Testis (tissue), 2 donors: ENCODE data around the gene FKBP9.

ENCODE experiments used
- CTCF ChIP-seq, 3 experiments: fragments of 450-650 bp in 2 of 3; fragments of 200-600 bp in 1 of 3; sonication (generic) in 1 of 3; IDR thresholded peaks; one replicate each; pipeline ENCODE4 v1.5.1; 2016 to 2019; ENCODE audit warnings: antibody characterized with exemption in 3 of 3, mild to moderate bottlenecking in 2 of 3, moderate library complexity in 1 of 3
- POLR2A ChIP-seq: fragments of 450-650 bp; IDR thresholded peaks from one replicate; pipeline ENCODE4 v1.6.1; 2017; ENCODE audit warnings: antibody characterized with exemption, mild to moderate bottlenecking, moderate library complexity

DNA sequence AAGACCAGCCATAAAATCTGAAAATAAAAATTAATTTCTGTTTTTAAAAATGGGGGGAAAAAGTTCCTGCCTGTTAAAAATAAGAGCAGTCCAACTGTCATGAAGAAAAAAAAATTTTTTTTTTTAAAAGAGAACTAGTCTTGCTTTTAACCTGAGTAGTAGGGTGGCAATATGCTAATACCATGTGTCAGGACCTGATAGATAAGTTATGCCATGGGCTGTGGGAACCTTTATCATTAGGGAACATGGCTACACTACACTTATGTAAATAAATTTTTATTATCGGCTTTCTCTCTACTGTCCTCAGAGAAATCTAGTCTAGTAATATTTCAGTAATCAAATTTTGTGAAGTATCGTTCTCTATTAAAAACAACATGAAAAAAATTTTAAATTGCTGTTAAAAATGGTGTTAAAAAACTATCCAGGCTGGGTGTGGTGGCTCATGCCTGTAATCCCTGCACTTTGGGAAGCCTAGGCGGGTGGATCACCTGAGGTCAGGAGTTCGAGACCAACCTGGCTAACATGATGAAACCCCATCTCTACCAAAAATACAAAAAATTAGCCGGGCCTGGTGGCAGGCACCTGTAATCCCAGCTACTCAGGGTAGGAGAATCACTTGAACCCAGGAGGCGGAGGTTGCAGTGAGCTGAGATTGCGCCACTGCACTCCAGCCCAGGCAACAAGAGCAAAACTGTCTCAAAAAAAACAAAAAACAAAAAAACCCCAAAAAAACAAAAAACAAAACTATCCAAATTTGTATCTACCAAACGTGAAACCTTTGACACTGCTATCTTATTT is 84.6 kb downstream of the FKBP9 start:
- no peak for TF ChIP-seq CTCF (IDR thresholded peaks at IDR 0.05)
- TF ChIP-seq POLR2A: no peak
